Amniotic epithelial cell (primary cell): ENCODE data around the gene AIF1.

Experiments
- DNase-seq: peaks from one replicate; pipeline ENCODE4 v3.0.0-alpha.2; 2010; ENCODE audit warnings: low read depth

AIF1 gene

GRCh38 chr6:31663961-31664789 is 49.1 kb downstream of the AIF1 start:
- DNase-seq = peak; percentile 76

- DNase-seq = peak; percentile 94
Observed at GRCh38 chr6:31664790-31665500, 49.9 kb downstream of the AIF1 start, which contains the start of gene GPANK1. Gene GPANK1, minus strand, starts transcription at chr6:31664997. Its CDS starts 519 bp downstream, at chr6:31664478.

GRCh38 chr6:31665501-31666336 is 50.7 kb downstream of the AIF1 start, which contains the start of gene CSNK2B:
Gene CSNK2B, plus strand, starts transcription at chr6:31666080. Its CDS starts 752 bp downstream, at chr6:31666832.
- peak; percentile 97 for DNase-seq

GRCh38 chr6:31666337-31666965 is 51.4 kb downstream of the AIF1 start:
- DNase-seq = peak; percentile 36
